Purkinje cell (primary cell): Measurements from ENCODE around the gene EHD1. TPM values are rescaled to one million over a fixed set of nuclear protein-coding genes. Genes with fewer than 3 reads are reported as not detected.

Source experiments
- polyA plus RNA-seq: library from polyadenylated mRNA; unstranded; fragments of >200 nt; fragmentation: Nextera tagmentation; gene quantifications from 2 replicates; pipeline ENCODE4 v1.2.1, GENCODE V29; 2014

Gene EHD1
- polyA plus RNA-seq, result 2.5 and 3.5 TPM in 2 replicates

GRCh38 chr11:64878494-64879243 is at the start of gene EHD1:
TSS of gene EHD1 (minus strand) at chr11:64878621. CDS start at chr11:64878464, 157 bp downstream.

GRCh38 chr11:64923944-64924909 is 45.8 kb upstream of the EHD1 start, which contains the start of gene PPP2R5B:
TSS of gene PPP2R5B (plus strand) at chr11:64924689. CDS start at chr11:64925735, 1,046 bp downstream.

GRCh38 chr11:64916775-64917662 is 38.6 kb upstream of the EHD1 start, which contains the start of gene ATG2A:
TSS of gene ATG2A (minus strand) at chr11:64917209. CDS start at chr11:64917135, 74 bp downstream.

GRCh38 chr11:64844330-64845128 is 33.9 kb downstream of the EHD1 start, which contains the start of gene CDC42BPG:
TSS of gene CDC42BPG (minus strand) at chr11:64844653. CDS start at chr11:64844569, 84 bp downstream.

GRCh38 chr11:64810271-64810890 is 68.0 kb downstream of the EHD1 start, which contains the start of gene MEN1:
TSS of gene MEN1 (minus strand) at chr11:64810551. CDS start at chr11:64810109, 442 bp downstream.

GRCh38 chr11:64803158-64803845 is 75.1 kb downstream of the EHD1 start, which contains the start of gene MAP4K2:
TSS of gene MAP4K2 (minus strand) at chr11:64803214. CDS start at chr11:64803149, 65 bp downstream.

Other genes starting within 250 kb of the EHD1 start
- 1.7 and 3.1 TPM in 2 replicates for gene NRXN2, start 155.4 kb downstream of the EHD1 start, polyA plus RNA-seq
- gene RASGRP2, start 134.5 kb downstream of the EHD1 start, polyA plus RNA-seq, result 0.36 TPM in 1 of 2 replicates, not detected in the other
- 0.69 and 1.4 TPM in 2 replicates for gene PYGM, start 118.6 kb downstream of the EHD1 start, polyA plus RNA-seq
- gene SF1, start 100.1 kb downstream of the EHD1 start, polyA plus RNA-seq, result 20.3 and 21.6 TPM in 2 replicates
- gene MAP4K2, start 75.4 kb downstream of the EHD1 start, polyA plus RNA-seq, result 2.9 and 4.1 TPM in 2 replicates
- gene MEN1, start 68.1 kb downstream of the EHD1 start, polyA plus RNA-seq, result 4.9 and 7.0 TPM in 2 replicates
- not detected in 2 replicates for gene CDC42BPG, start 34.0 kb downstream of the EHD1 start, polyA plus RNA-seq
- gene ATG2A, start 38.6 kb upstream of the EHD1 start, polyA plus RNA-seq, result 0.70 and 0.73 TPM in 2 replicates
- 1.5 and 3.1 TPM in 2 replicates for gene PPP2R5B, start 46.1 kb upstream of the EHD1 start, polyA plus RNA-seq
- gene GPHA2, start 57.3 kb upstream of the EHD1 start, polyA plus RNA-seq, result not detected in 2 replicates
- 3.6 and 3.8 TPM in 2 replicates for gene MAJIN, start 93.5 kb upstream of the EHD1 start, polyA plus RNA-seq
- gene BATF2, start 118.3 kb upstream of the EHD1 start, polyA plus RNA-seq, result not detected in 2 replicates
- 42.7 and 68.3 TPM in 2 replicates for gene ARL2, start 135.5 kb upstream of the EHD1 start, polyA plus RNA-seq
- gene SNX15, start 148.8 kb upstream of the EHD1 start, polyA plus RNA-seq, result 4.7 and 7.0 TPM in 2 replicates
- 1.3 and 3.6 TPM in 2 replicates for gene SAC3D1, start 162.6 kb upstream of the EHD1 start, polyA plus RNA-seq
- not detected in 2 replicates for gene NAALADL1, start 179.9 kb upstream of the EHD1 start, polyA plus RNA-seq
- 0.29 and 1.8 TPM in 2 replicates for gene CDCA5, start 205.4 kb upstream of the EHD1 start, polyA plus RNA-seq
- gene ZFPL1, start 205.6 kb upstream of the EHD1 start, polyA plus RNA-seq, result 11.0 and 14.9 TPM in 2 replicates
- gene VPS51, start 217.6 kb upstream of the EHD1 start, polyA plus RNA-seq, result 15.7 and 25.0 TPM in 2 replicates
- gene TM7SF2, start 233.3 kb upstream of the EHD1 start, polyA plus RNA-seq, result 17.1 and 28.2 TPM in 2 replicates
- gene ZNHIT2, start 239.1 kb upstream of the EHD1 start, polyA plus RNA-seq, result 0.19 and 1.9 TPM in 2 replicates
- gene FAU, start 243.5 kb upstream of the EHD1 start, polyA plus RNA-seq, result 384 and 510 TPM in 2 replicates
- gene MRPL49, start 243.7 kb upstream of the EHD1 start, polyA plus RNA-seq, result 8.6 and 13.7 TPM in 2 replicates